ENCODE data around the gene PRIMA1.

The PRIMA1 gene

GRCh38 chr14:93713726-93714405 lies 74.4 kb downstream of the PRIMA1 start:
- no peak for DNase-seq (ENCODE audit: low read depth in 1 of 2, low spot score in 1 of 2)

GRCh38 chr14:93712838-93713724 lies 75.2 kb downstream of the PRIMA1 start:
- DNase-seq (ENCODE audit: low read depth in 1 of 2, low spot score in 1 of 2), result no peak

- DNase-seq (ENCODE audit: low read depth in 1 of 2, low spot score in 1 of 2), result no peak
Measured at GRCh38 chr14:93712079-93712837, 76.0 kb downstream of the PRIMA1 start.

- no peak for DNase-seq (ENCODE audit: low read depth in 1 of 2, low spot score in 1 of 2)
Measured at GRCh38 chr14:93709249-93709648, 79.0 kb downstream of the PRIMA1 start.

- DNase-seq (ENCODE audit: low read depth in 1 of 2, low spot score in 1 of 2), result no peak
Measured at GRCh38 chr14:93708800-93709199, 79.5 kb downstream of the PRIMA1 start.

GRCh38 chr14:93708311-93708734 lies 80.0 kb downstream of the PRIMA1 start:
- DNase-seq (ENCODE audit: low read depth in 1 of 2, low spot score in 1 of 2), result no peak

- no peak for DNase-seq (ENCODE audit: low read depth in 1 of 2, low spot score in 1 of 2)
Measured at GRCh38 chr14:93707475-93707874, 80.8 kb downstream of the PRIMA1 start.

- no peak for DNase-seq (ENCODE audit: low read depth in 1 of 2, low spot score in 1 of 2)
Measured at GRCh38 chr14:93706360-93706955, 81.8 kb downstream of the PRIMA1 start.

GRCh38 chr14:93705513-93706156 lies 82.7 kb downstream of the PRIMA1 start:
- no peak for DNase-seq (ENCODE audit: low read depth in 1 of 2, low spot score in 1 of 2)

- no peak for DNase-seq (ENCODE audit: low read depth in 1 of 2, low spot score in 1 of 2)
Measured at GRCh38 chr14:93703941-93704340, 84.3 kb downstream of the PRIMA1 start.

GRCh38 chr14:93702946-93703345 lies 85.3 kb downstream of the PRIMA1 start:
- DNase-seq (ENCODE audit: low read depth in 1 of 2, low spot score in 1 of 2), result no peak

- no peak for DNase-seq (ENCODE audit: low read depth in 1 of 2, low spot score in 1 of 2)
Measured at GRCh38 chr14:93701562-93701961, 86.7 kb downstream of the PRIMA1 start.

GRCh38 chr14:93700928-93701327 lies 87.4 kb downstream of the PRIMA1 start:
- no peak for DNase-seq (ENCODE audit: low read depth in 1 of 2, low spot score in 1 of 2)

- DNase-seq (ENCODE audit: low read depth in 1 of 2, low spot score in 1 of 2), result no peak
Measured at GRCh38 chr14:93693914-93694313, 94.4 kb downstream of the PRIMA1 start.

GRCh38 chr14:93691042-93691780 lies 97.1 kb downstream of the PRIMA1 start:
- no peak for DNase-seq (ENCODE audit: low read depth in 1 of 2, low spot score in 1 of 2)

- no peak for DNase-seq (ENCODE audit: low read depth in 1 of 2, low spot score in 1 of 2)
Measured at GRCh38 chr14:93690146-93690545, 98.1 kb downstream of the PRIMA1 start.

GRCh38 chr14:93688820-93689219 lies 99.5 kb downstream of the PRIMA1 start:
- DNase-seq (ENCODE audit: low read depth in 1 of 2, low spot score in 1 of 2), result no peak

- no peak for DNase-seq (ENCODE audit: low read depth in 1 of 2, low spot score in 1 of 2)
Measured at GRCh38 chr14:93688239-93688666, 100.0 kb downstream of the PRIMA1 start.

- no peak for DNase-seq (ENCODE audit: low read depth in 1 of 2, low spot score in 1 of 2)
Measured at GRCh38 chr14:93686268-93686667, 102.0 kb downstream of the PRIMA1 start.

Data from activated T-helper 1 cell treated with anti-CD3 and anti-CD28 coated beads, Interleukin-2, amount 50 U/mL, for 16 hours (primary cell).